ENCODE measurements around the gene GPATCH8. TPM values are rescaled to one million over a fixed set of nuclear protein-coding genes. Genes with fewer than 3 reads are reported as not detected.
A peak's percentile ranks its signal among the peaks of the same experiment; 100 is the strongest.

Gene GPATCH8
- total and polyA plus RNA-seq, 9 of the 15 experiments (the other 6 are each of a cell fraction or from before 2014, with no cell fraction given) = 10.6 to 29.6 (median 13.2) TPM

- 0 out of 2 replicates have a peak, but pooled peaks have one; percentile 45 for TF ChIP-seq ZNF311 (CRISPR knock-in tag; IDR thresholded peaks at IDR 0.05)
- 0 out of 2 replicates have a peak, but pooled peaks have one; percentile 17 for TF ChIP-seq JUND (IDR thresholded peaks at IDR 0.05; ENCODE audit: borderline replicate concordance, low read depth, low read length)
- peak; percentile 39; the same call in 1 of the 3 replicates for TF ChIP-seq JUND (tag; IDR thresholded peaks at IDR 0.05; ENCODE audit: borderline replicate concordance, low read depth, low read length)
- no peak for TF ChIP-seq MECOM (CRISPR knock-in tag; IDR thresholded peaks at IDR 0.05)
- no peak for TF ChIP-seq MBD1 (CRISPR knock-in tag; IDR thresholded peaks at IDR 0.05)
- peak; percentile 46; the same call in 1 of the 2 replicates for TF ChIP-seq SIN3B (IDR thresholded peaks at IDR 0.05; ENCODE audit: low read depth)
- TF ChIP-seq RBM15 (IDR thresholded peaks at IDR 0.05; ENCODE audit: insufficient read depth, low read length) = no peak
- no peak for TF ChIP-seq KLF10 (CRISPR knock-in tag; IDR thresholded peaks at IDR 0.05)
- peak; percentile 83; the same call in 1 of the 2 replicates for TF ChIP-seq ZBTB9 (CRISPR knock-in tag; IDR thresholded peaks at IDR 0.05)
- peak; percentile 2 for TF ChIP-seq TEAD4 (IDR thresholded peaks at IDR 0.05; ENCODE audit: low read length)
- no peak for TF ChIP-seq TEAD4 (CRISPR knock-in tag; IDR thresholded peaks at IDR 0.05; ENCODE audit: borderline replicate concordance)
- TF ChIP-seq SIN3A (IDR thresholded peaks at IDR 0.05; ENCODE audit: borderline replicate concordance in 2 of 2, control insufficient read depth in 1 of 2, low read depth in 2 of 2, low read length in 2 of 2) = peak in 1 of 2 experiments; percentile 27; a peak in 1 of 4 replicates
- no peak for TF ChIP-seq SFPQ (IDR thresholded peaks at IDR 0.05; ENCODE audit: low read depth, low read length)
- TF ChIP-seq HNRNPL (IDR thresholded peaks at IDR 0.05; ENCODE audit: low read depth, low read length) = no peak
- peak; percentile 87 for TF ChIP-seq CXXC5 (CRISPR knock-in tag; IDR thresholded peaks at IDR 0.05)
- TF ChIP-seq HOMEZ (CRISPR knock-in tag; IDR thresholded peaks at IDR 0.05) = no peak
- 0 out of 2 replicates have a peak, but pooled peaks have one; percentile 9 for TF ChIP-seq TCF7 (IDR thresholded peaks at IDR 0.05; ENCODE audit: borderline replicate concordance)
- TF ChIP-seq EHMT2 (IDR thresholded peaks at IDR 0.05) = 0 out of 2 replicates have a peak, but pooled peaks have one; percentile 35
These were observed at the start of gene GPATCH8 (continued) for GRCh38 chr17:44503147-44504029.

All from K562 (cell line).